Nephron progenitor cell (in vitro differentiated cells): ENCODE results near the gene SCMH1.

Source experiments
- DNase-seq: peaks from one replicate; pipeline ENCODE4 v3.0.0; 2021
- H3K27ac Mint-ChIP-seq: 2 replicates; pipeline ENCODE4 v1.8.0; 2021; ENCODE audit warnings: mild to moderate bottlenecking, moderate library complexity, mixed read lengths
- H3K27me3 Mint-ChIP-seq: 2 replicates; pipeline ENCODE4 v1.8.0; 2021; ENCODE audit warnings: mild to moderate bottlenecking, low read depth, mixed read lengths; ENCODE audit not compliant: poor library complexity
- H3K36me3 Mint-ChIP-seq: 2 replicates; pipeline ENCODE4 v1.8.0; 2021; ENCODE audit warnings: low read depth, mixed read lengths
- H3K4me1 Mint-ChIP-seq: 2 replicates; pipeline ENCODE4 v1.8.0; 2021; ENCODE audit warnings: mixed read lengths
- H3K4me3 Mint-ChIP-seq: 2 replicates; pipeline ENCODE4 v1.8.0; 2021; ENCODE audit warnings: mild to moderate bottlenecking, moderate library complexity, mixed read lengths
- H3K9me3 Mint-ChIP-seq: 2 replicates; pipeline ENCODE4 v1.8.0; 2021; ENCODE audit warnings: mild to moderate bottlenecking, moderate library complexity, mixed read lengths
- CTCF ChIP-seq: fragments of 200-600 bp; sonication (generic); IDR thresholded peaks from 2 replicates; pipeline ENCODE4 v1.5.0; 2021; ENCODE audit warnings: antibody characterized with exemption

SCMH1 gene

GRCh38 chr1:41097105-41097504 is 145.0 kb downstream of the SCMH1 start:
- no peak overlapping the region for H3K27ac Mint-ChIP-seq
- peaks cover 9% of the 10 kb centered on the region for H3K36me3 Mint-ChIP-seq
- TF ChIP-seq CTCF = no peak
- H3K9me3 Mint-ChIP-seq = no peaks in the 10 kb centered on the region
- peaks cover 6% of the 10 kb centered on the region for H3K27me3 Mint-ChIP-seq
- H3K4me1 Mint-ChIP-seq = peaks cover 5% of the 10 kb centered on the region
- H3K4me3 Mint-ChIP-seq = no peak overlapping the region
- DNase-seq = no peak

- no peaks in the 10 kb centered on the region for H3K27me3 Mint-ChIP-seq
- no peaks in the 10 kb centered on the region for H3K9me3 Mint-ChIP-seq
- peaks cover 17% of the 10 kb centered on the region for H3K36me3 Mint-ChIP-seq
- no peak overlapping the region for H3K4me3 Mint-ChIP-seq
- DNase-seq = no peak
- TF ChIP-seq CTCF = no peak
- H3K4me1 Mint-ChIP-seq = peaks cover 5% of the 10 kb centered on the region
- no peak overlapping the region for H3K27ac Mint-ChIP-seq
Observed at GRCh38 chr1:41093826-41094225, 148.3 kb downstream of the SCMH1 start.

- TF ChIP-seq CTCF = no peak
- Mint-ChIP-seq H3K4me3 (no peak overlapping the region), H3K27me3 (no peaks in the 10 kb centered on the region), H3K9me3 (peaks cover 19% of the 10 kb centered on the region), H3K27ac (no peak overlapping the region), H3K36me3 (peaks cover 33% of the 10 kb centered on the region), H3K4me1 (no peaks in the 10 kb centered on the region)
- no peak for DNase-seq
Observed at GRCh38 chr1:41086921-41087320, 155.2 kb downstream of the SCMH1 start.

GRCh38 chr1:41078616-41079015 is 163.5 kb downstream of the SCMH1 start:
- H3K27me3 Mint-ChIP-seq = peaks cover 3% of the 10 kb centered on the region
- H3K36me3 Mint-ChIP-seq = peaks cover 85% of the 10 kb centered on the region
- H3K4me3 Mint-ChIP-seq = no peak overlapping the region
- H3K9me3 Mint-ChIP-seq = peaks cover 53% of the 10 kb centered on the region
- no peaks in the 10 kb centered on the region for H3K4me1 Mint-ChIP-seq
- no peak overlapping the region for H3K27ac Mint-ChIP-seq
- no peak for DNase-seq
- TF ChIP-seq CTCF = no peak

GRCh38 chr1:41078193-41078592 is 163.9 kb downstream of the SCMH1 start:
- TF ChIP-seq CTCF = no peak
- DNase-seq = no peak

GRCh38 chr1:41073971-41074370 is 168.1 kb downstream of the SCMH1 start:
- H3K27ac Mint-ChIP-seq = no peak overlapping the region
- H3K9me3 Mint-ChIP-seq = peaks cover 23% of the 10 kb centered on the region
- H3K27me3 Mint-ChIP-seq = no peaks in the 10 kb centered on the region
- H3K36me3 Mint-ChIP-seq = peaks cover 67% of the 10 kb centered on the region
- no peaks in the 10 kb centered on the region for H3K4me1 Mint-ChIP-seq
- H3K4me3 Mint-ChIP-seq = no peak overlapping the region
- no peak for TF ChIP-seq CTCF
- DNase-seq = no peak

More at GRCh38 chr1:41078193-41078592, 163.9 kb downstream of the SCMH1 start:
- Mint-ChIP-seq H3K27ac (no peak overlapping the region), H3K9me3 (peaks cover 49% of the 10 kb centered on the region), H3K27me3 (peaks cover 3% of the 10 kb centered on the region), H3K4me1 (no peaks in the 10 kb centered on the region), H3K36me3 (peaks cover 85% of the 10 kb centered on the region), H3K4me3 (no peak overlapping the region)
